GM21526 (cell line): ENCODE measurements around the gene FRA10AC1.
A peak's percentile ranks its signal among the peaks of the same experiment; 100 is the strongest.
"Not testable (repeated sequence)": the region's sequence is repeated elsewhere in the genome, so short reads cannot be mapped to it uniquely, and the experiment has no call there.

Experiments used
- ATAC-seq: cut with Tn5 transposase; IDR thresholded peaks from one replicate; pipeline ENCODE4 v1.9.1; 2021; ENCODE audit warnings: moderate library complexity; ENCODE audit not compliant: unreplicated experiment, low FRiP score

The FRA10AC1 gene

GRCh38 chr10:93704451-93704850, 2.1 kb upstream of the FRA10AC1 start:
- ATAC-seq, result no peak

DNA sequence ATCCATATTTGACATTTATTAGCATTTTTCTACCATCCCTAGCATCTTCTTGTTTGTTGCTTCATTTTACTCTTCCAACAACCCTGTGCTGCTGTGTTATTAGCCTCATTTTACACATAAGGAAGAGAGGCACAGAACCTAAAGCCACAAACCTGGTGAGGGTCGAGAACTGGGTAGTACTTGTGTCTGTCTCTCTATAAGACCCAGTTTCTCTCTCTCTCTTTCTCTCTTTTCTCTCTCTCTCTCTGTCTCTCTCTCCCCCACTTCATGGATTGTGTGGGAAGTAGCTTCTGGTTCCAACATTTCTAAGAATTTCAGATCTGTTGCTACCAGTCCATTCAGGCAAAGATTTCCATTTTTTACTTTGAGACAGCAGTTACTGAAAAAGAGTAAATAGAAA, 1.4 kb upstream of the FRA10AC1 start:
- ATAC-seq, result no peak

- ATAC-seq, result peak; percentile 1
Observed at GRCh38 chr10:93703066-93703465, 674 bp upstream of the FRA10AC1 start.

GRCh38 chr10:93701866-93702209, 554 bp downstream of the FRA10AC1 start:
- peak; percentile 12 for ATAC-seq

- no peak for ATAC-seq
Observed at GRCh38 chr10:93697207-93697606, 5.2 kb downstream of the FRA10AC1 start.

DNA sequence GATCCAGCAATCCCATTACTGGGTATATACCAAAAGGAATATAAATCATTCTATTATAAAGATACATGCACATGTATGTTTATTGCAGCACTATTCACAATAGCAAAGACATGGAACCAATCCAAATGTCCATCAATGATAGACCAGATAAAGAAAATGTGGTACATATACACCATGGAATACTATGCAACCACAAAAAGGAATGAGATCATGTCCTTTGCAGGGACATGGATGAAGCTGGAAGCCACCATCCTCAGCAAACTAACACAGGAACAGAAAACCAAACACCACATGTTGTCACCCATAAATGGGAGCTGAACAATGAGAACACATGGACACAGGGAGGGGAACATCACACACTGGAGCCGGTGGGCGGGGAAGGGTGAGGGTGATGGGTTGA, 5.8 kb downstream of the FRA10AC1 start:
- ATAC-seq, result not testable (repeated sequence)

- no peak for ATAC-seq
Observed at GRCh38 chr10:93695740-93696139, 6.7 kb downstream of the FRA10AC1 start.

DNA sequence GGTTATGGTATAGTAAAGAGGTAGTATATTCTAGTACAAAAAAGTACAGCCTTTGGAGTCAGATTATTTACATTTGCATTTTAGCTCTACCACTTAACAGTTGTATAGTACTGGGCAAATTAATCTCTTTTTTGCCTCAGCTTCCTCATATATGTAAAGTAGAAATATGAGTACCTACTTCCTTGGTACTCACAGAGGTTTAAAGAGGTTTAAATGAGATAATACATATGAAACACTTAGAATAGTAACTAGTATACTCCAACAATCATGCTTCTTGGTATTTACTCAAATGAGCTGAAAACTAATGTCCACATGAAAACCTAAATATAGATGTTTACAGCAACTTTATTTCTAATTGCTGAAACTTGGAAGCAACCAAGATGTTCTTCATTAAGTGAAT, 14.7 kb downstream of the FRA10AC1 start:
- ATAC-seq, result no peak

- no peak for ATAC-seq
Observed at GRCh38 chr10:93680412-93681047, 21.9 kb downstream of the FRA10AC1 start.

GRCh38 chr10:93678805-93679587, 23.4 kb downstream of the FRA10AC1 start:
- ATAC-seq, result no peak

DNA sequence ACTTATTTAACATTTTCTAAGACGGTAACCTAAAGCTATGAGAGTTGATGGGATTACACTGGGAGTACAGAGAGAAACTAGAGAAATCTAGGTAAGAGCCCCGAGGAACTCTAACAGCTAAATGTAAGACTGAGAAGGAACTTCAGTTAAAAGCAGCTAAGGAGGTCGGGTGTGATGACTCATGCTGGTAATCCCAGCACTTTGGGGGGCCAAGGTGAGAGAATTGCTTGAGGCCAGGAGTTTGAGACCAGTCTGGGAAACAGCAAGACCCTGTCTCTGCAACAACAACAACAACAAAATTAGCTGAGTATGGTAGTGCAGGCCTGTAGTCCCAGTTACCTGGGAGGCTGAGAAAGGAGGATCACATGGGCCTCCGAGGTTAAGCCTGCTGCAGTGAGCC, 24.0 kb downstream of the FRA10AC1 start:
- no peak for ATAC-seq

- no peak for ATAC-seq
Observed at GRCh38 chr10:93673791-93674190, 28.6 kb downstream of the FRA10AC1 start.

GRCh38 chr10:93672890-93673289, 29.5 kb downstream of the FRA10AC1 start:
- no peak for ATAC-seq

GRCh38 chr10:93672022-93672678, 30.2 kb downstream of the FRA10AC1 start:
- no peak for ATAC-seq

- no peak for ATAC-seq
Observed at GRCh38 chr10:93671042-93671441, 31.4 kb downstream of the FRA10AC1 start.

GRCh38 chr10:93670372-93670771, 32.0 kb downstream of the FRA10AC1 start:
- ATAC-seq, result no peak

DNA sequence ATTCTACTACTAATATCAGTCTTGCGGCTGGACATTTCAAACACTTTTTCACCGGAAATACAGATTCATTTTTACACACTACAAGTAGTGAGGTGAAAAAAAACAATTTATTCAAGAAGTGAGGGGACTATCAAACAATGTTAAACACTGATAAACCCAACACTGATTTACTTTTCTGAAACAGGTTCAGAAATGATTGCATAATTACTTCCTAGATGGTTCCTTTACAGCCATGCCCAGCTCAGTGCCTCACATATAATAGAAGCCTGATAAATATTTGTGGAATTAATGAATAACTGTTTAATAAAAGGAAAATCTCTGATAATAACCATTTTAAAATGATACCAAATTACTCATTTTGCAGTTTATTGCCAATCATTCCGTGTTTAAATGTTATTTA, 34.6 kb downstream of the FRA10AC1 start:
- ATAC-seq, result no peak

DNA sequence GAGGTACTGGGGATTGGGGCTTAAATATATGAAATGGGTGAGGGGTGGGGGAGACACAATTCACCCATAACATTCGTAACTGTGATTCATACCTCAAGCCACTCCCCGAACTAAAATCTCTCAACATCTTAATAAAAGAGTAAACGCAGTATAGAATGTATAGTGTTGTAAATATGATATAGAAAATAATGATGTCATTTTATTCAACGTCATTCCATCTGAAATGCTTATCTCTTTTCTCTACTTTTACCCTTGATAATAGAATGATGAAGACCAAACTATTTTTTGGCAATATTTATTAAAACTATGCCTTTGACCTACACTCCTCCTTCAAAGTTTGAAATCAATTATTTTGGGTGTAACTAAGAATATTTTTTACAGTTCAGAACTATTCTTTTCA, 36.4 kb downstream of the FRA10AC1 start:
- ATAC-seq, result no peak

DNA sequence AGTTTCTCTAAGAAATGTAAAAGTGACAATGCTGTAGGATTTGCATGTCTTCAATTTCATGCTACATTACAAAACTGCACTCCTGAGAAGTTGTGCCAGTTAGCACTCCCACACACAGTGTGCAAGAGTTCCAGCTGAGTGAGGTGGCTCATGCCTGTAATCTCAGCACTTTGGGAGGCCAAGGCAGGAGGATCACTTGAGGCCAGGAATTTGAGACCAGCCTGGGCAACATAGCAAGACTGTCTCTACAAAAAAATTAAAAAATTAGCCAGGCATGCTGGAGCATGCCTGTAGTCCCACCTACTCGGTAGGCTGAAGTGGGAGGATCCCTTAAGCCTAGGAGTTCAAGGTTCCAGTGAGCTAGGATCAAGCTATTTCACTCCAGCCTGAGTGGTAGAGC, 44.6 kb downstream of the FRA10AC1 start:
- ATAC-seq, result no peak

DNA sequence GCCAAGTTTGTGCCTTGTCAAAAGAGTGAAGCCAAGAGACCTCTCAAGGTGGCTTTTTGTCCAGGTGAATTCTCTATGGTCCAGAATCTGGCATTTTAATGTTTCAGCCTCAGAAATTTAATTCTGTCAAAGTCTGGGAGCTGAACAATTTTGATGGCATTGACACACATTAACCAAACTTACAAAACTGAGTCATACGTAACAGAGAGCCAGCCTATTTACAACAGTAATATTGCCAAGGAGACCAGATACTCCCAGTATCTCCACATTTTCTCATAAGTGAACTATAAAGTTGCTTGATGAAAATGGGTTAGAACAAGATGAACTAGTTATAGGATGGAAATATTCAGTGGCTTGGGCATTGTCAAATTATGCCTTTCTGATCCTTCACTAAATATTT, 46.2 kb downstream of the FRA10AC1 start:
- ATAC-seq, result no peak

GRCh38 chr10:93654201-93654600, 48.2 kb downstream of the FRA10AC1 start:
- no peak for ATAC-seq

DNA sequence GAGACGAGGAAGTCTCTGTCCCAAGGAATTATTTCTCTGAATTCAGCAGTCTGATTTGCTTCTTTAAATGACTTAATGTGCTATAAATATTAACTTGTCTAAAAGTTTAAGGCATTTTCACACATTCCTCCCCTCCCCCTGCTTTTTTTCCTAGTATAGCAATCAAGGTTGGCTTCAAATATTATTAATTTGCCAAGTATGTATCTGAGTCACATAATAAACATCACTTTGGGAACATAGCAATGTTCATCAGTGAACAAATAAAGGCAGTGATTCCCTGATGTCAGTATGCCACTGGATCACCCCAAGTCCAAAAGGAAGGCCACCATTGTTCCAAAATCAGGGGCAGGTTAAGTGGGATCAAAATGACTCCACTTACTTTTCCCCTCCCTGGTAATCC, 49.5 kb downstream of the FRA10AC1 start:
- ATAC-seq, result no peak
